Raji (cell line): ENCODE measurements around the gene PRKRA.

Source experiments
- POLR2A ChIP-seq: IDR thresholded peaks from 2 replicates; pipeline ENCODE4 v1.6.1; 2011; ENCODE audit warnings: low read depth, low read length, control low read depth; ENCODE audit not compliant: insufficient read depth

The PRKRA gene

GRCh38 chr2:178426388-178426787 lies 24.6 kb downstream of the PRKRA start:
- TF ChIP-seq POLR2A, result no peak

DNA sequence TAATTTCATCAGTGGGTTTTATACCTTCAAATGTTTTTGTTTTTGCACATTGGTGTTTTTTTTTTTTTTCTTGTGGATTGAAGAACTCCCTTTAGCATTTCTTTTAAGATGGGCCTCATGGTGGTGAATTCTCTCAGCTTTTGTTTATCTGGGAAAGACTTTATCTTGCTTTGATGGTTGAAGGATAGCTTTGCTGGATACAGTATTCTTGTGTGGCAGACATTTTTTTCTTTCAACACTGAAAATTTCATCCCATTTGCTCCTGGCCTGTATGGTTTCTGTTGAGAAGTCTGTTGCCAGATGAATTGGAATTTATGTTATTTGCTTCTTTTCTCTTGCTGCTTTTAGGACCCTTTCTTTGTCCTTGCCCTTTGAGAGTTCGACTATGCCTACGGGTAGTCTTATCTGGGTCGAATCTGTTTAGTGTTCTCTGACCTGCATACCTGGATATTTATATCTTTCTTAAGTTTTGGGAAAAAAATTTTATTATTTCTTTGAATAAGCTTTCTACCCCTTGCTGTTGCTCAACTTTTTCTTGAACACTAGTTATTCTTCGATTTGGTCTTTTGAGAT lies 25.6 kb downstream of the PRKRA start:
- TF ChIP-seq POLR2A, result no peak

DNA sequence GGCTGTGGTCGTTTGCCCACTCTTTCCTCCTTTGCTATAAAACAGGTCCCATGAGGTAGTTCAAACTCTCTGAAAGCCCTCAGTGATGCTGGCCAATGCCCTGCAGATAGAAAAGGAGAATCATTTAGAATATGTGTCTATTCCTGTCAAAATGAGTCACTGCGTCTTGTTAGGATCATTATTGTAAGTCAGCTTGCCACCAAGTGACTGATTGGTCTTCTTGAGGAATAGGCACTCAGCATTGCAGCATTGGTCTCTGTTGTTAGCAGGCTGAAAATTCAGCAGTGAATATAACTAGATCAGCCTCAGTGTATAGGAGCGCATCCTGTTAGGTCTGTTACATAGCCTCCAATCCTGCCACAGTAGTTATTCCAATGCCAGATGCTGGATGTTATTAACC lies 28.9 kb downstream of the PRKRA start:
- TF ChIP-seq POLR2A, result no peak

DNA sequence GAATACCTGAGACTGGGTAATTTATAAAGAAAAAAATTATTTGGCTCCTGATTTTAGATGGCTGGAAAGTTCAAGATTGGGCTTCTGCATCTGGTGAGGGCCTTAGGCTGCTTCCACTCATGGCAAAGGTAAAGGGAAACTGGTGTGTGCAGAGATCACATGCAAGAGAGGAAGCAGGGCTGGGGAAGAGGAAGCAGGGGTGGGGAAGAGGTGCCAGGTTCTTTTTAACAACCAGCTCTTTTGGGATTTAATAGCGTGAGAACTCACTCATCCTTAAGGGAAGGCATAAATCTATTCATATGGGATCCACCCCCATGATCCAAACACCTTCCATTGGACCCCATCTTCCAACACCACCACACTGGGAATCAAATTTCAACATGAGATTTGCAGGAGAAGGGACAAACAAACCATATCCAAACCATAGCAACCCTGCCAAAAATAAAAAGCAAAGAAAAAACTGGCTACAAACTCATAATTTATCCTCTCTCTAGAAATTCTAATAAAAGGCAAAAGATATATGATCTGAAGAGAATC lies 30.4 kb downstream of the PRKRA start:
- TF ChIP-seq POLR2A, result no peak

- TF ChIP-seq POLR2A, result no peak
These were observed 31.9 kb downstream of the PRKRA start for GRCh38 chr2:178419123-178419522.

- no peak for TF ChIP-seq POLR2A
These were observed 32.5 kb downstream of the PRKRA start for GRCh38 chr2:178418426-178418825.

DNA sequence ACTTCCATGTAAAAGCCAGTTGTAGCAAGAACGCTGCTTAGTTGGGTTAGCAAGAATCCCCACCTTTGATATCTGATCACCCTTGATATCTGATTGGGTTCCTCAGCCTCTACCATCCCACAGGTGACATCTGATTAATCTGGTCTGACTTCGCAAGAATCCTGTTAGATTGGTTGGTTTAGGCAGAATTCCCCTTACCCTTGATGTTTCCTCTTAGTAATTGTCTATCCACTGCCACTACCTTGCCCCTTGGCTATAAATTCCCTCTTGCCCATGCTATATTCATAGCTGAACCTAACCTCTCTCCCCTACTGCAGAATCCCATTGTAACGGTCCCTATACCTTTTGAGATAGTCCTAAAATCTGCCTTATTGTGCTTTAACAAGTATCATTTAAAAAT lies 33.1 kb downstream of the PRKRA start:
- no peak for TF ChIP-seq POLR2A

DNA sequence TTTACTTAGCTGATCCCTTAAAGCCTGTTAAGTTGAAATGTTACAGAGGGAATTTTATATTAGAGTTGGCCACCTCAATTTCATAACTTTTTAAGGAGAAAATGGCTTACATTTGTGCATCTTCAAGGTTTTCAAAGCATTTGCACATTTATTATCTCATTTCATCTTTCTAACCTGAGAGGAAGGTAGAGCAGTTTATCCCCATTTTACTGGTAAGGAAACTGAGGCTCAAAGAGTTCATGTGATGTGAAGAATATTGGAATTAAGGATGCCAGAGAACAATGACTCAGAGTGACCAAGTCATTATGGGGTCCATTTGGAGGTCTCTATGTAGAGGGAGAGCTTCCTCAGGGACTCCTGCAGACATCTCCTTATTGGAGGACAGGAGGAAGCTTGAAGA lies 35.0 kb downstream of the PRKRA start:
- no peak for TF ChIP-seq POLR2A

DNA sequence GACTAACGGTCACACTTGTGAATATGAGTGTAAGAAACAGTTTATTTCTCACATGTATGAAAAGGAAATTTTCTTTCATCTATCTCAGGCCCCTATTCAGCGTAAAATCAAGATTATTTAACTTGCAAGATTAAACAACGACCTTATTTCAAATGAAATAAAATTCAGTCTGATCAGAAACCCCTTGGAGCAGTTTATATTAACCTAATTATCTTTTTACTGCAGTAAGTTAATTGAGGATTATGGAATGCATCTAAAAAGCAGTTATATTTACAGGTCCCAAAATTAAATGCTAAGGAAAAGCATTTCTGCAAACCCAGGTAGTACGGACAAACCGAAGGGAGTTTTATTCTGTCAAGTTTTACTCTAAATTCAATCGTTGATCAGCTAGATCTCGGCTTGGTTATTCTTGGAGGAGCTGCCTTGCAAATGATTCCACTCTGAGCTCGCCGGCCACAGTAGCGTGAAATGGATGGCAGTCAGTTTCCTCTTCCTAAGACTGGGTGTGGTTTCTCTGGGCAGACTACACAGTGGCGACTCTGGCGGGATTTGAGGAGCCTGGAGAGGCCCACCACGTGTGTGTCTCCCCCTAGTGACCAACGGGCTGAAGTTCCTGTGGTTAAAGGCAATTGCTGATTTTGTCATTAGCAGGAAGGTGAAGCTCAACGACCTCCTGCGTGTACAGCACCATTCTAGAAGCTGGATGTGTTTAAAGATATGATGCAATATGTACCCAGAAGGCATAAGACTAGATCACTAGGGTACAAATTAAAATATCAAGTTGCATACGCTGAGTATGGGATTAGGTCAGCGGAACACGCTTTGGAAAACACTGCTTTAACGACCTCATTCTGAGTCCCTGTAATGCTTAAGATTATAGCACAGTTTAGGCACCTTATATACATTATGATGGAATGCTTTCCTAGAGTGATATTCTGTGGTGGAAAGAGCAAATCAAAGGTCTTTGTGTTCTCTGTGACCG lies 36.4 kb downstream of the PRKRA start:
- no peak for TF ChIP-seq POLR2A

DNA sequence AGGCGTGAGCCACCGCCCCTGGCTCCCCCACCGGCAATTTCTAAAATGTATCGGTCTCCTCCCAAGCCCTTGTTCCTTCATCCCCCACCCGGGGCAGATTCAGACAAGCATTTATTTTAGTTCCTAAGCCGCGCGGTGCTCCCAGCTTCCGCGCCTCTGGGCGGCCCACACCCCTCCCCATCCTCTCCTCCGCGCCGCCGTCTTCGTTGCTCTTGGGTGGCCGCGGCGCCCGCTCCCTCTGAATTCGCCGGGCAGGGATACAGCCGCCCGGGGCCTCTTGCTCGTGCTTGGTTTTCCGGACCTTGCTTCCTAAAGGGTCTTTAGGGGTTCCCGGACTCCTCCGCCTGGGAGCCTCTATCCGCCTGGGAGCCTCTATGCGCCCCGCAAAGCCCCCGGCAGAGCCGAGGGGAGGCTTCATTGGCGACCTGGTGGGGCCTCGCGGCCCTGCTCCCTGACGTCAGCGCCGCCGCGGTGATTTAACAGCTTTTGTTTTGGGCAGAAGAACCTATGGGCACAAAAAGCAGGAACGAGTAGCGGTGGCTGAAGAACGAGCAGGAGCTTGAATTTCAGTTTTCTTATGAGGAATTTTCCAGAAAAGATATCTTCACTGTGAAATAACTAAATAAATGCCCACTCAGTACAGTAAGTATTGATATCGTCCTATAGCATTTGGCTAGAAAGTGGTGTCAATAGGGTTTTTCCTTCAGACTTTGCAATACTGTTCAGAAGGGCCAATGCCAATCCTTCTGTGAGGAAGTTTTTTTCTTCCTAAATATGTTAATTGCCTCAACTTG lies 37.3 kb downstream of the PRKRA start:
- TF ChIP-seq POLR2A, result no peak

GRCh38 chr2:178412047-178412446 lies 38.9 kb downstream of the PRKRA start:
- TF ChIP-seq POLR2A, result no peak

- no peak for TF ChIP-seq POLR2A
These were observed 41.7 kb downstream of the PRKRA start for GRCh38 chr2:178409261-178409660.

- TF ChIP-seq POLR2A, result no peak
These were observed 46.6 kb downstream of the PRKRA start for GRCh38 chr2:178404368-178404767.

DNA sequence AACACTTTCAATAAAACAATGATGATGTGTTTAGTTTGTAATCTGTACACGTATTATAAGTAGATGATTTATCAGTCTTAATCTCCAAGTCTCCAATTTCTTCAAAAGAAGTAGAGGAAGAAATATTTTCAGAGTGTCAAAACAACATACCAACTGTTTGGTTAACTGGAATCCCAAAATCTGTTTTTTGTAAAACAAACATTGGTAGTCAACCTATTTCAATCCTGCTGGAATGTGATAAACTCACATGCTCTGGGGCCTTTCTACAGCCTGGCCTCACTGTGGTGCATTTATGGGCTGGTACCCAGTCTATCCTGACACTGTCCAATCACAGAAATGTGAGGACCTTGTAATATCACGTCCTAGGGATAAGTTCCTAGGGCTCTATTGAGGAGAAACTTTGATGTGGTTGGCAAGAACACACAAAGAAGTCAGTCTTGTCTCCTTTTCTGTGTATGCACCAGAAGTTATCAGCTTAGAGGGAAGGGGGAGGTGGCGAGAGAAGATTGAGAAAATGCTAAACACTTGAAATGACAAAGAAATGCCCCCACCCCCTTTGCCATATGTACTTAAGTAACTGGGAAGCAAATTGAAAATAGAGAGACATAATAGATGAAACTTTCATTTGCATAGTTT lies 47.2 kb downstream of the PRKRA start:
- no peak for TF ChIP-seq POLR2A

DNA sequence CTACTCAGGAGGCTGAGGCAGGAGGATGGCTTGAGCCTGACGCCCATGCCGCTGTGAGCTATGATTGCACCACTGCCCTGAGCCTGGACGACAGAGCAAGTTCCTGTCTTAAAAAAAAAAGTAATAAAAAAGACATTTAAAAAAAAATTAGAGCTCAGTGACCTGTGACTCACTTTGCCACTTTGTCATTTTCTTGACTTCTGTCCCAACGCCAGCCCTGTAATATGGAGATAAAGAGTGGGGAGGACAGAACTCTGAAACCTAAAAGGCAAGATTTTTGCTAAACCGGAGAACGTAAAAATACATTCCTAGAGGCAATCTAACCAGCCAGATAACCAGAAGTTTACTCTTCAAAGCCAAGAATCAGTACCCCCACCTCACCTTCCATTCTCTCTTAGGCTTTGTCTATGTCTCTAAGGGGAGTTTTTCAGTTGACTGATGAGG lies 49.0 kb downstream of the PRKRA start:
- TF ChIP-seq POLR2A, result no peak
